ENCODE data around the gene SERINC2. TPM values are rescaled to one million over a fixed set of nuclear protein-coding genes. Genes with fewer than 3 reads are reported as not detected.

Gene SERINC2
- total and polyA plus RNA-seq, 7 donors: 0.33 to 254 (median 0.81) TPM

DNA sequence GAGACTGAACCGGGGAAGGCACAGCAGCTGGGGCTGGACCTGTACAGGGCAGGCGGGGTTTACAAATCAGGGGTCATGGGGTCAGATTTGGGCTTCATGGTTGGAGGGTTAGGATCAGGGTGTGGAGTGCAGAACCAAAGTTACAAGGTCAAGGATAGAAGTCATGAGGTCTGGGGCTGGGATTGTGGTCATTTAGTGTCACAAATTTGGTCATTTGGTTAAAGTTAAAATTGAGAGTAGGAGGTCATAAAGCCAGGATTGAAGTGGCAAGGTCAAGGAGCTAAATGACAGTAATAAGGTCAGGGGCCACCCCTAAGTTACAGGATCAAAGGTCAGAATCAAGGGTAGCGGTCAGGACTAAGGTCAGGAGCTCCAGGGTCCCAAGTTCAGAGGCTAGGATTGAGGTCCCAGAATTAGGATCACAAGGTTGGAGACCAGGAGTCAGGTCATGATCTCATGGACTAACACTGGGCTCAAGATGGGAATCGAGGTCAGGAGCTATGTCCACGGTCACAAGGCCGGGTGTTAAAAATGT, 20.4 kb downstream of the SERINC2 start:
- H3K4me3 ChIP-seq: no peak overlapping the region
- TF ChIP-seq, protein P1, sequence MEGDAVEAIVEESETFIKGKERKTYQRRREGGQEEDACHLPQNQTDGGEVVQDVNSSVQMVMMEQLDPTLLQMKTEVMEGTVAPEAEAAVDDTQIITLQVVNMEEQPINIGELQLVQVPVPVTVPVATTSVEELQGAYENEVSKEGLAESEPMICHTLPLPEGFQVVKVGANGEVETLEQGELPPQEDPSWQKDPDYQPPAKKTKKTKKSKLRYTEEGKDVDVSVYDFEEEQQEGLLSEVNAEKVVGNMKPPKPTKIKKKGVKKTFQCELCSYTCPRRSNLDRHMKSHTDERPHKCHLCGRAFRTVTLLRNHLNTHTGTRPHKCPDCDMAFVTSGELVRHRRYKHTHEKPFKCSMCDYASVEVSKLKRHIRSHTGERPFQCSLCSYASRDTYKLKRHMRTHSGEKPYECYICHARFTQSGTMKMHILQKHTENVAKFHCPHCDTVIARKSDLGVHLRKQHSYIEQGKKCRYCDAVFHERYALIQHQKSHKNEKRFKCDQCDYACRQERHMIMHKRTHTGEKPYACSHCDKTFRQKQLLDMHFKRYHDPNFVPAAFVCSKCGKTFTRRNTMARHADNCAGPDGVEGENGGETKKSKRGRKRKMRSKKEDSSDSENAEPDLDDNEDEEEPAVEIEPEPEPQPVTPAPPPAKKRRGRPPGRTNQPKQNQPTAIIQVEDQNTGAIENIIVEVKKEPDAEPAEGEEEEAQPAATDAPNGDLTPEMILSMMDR (IDR thresholded peaks at IDR 0.05): no peak
- TF ChIP-seq POLR2A (IDR thresholded peaks at IDR 0.05): no peak
- intact Hi-C loops (cut with DNase I): no loop called here
- H3K4me1 ChIP-seq: no peaks in the 10 kb centered on the region
- H3K27ac ChIP-seq: no peak overlapping the region
- H3K9me3 ChIP-seq: no peaks in the 10 kb centered on the region
- DNase-seq: no peak
- H3K27me3 ChIP-seq: no peaks in the 10 kb centered on the region
- H3K36me3 ChIP-seq: no peaks in the 10 kb centered on the region
- WGBS, 2 donors: 90 to 91% methylated on average over 6 of the region's 6 CpGs

DNA sequence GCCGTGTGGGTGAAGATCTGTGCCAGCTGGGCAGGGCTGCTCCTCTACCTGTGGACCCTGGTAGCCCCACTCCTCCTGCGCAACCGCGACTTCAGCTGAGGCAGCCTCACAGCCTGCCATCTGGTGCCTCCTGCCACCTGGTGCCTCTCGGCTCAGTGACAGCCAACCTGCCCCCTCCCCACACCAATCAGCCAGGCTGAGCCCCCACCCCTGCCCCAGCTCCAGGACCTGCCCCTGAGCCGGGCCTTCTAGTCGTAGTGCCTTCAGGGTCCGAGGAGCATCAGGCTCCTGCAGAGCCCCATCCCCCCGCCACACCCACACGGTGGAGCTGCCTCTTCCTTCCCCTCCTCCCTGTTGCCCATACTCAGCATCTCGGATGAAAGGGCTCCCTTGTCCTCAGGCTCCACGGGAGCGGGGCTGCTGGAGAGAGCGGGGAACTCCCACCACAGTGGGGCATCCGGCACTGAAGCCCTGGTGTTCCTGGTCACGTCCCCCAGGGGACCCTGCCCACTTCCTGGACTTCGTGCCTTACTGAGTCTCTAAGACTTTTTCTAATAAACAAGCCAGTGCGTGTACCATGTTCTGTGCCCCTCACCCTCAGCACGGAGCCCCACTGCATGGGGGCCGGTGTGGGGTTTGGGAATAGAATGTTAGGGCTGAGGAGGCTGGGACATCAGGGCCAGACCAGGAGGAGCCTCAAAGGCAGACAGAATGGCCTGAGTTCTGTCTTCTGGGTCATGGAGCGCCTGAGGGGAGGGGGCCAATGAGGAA, 21.3 kb downstream of the SERINC2 start:
- H3K9me3 ChIP-seq: no peaks in the 10 kb centered on the region
- H3K27ac ChIP-seq: no peak overlapping the region
- 73 to 78% methylated on average over 21 of the region's 21 CpGs for WGBS, 2 donors
- TF ChIP-seq POLR2A (IDR thresholded peaks at IDR 0.05): no peak
- no peak for TF ChIP-seq EP300 (IDR thresholded peaks at IDR 0.05)
- TF ChIP-seq, protein P1 (IDR thresholded peaks at IDR 0.05): no peak
- peak; percentile 39 for DNase-seq
- H3K4me3 ChIP-seq: no peak overlapping the region
- H3K4me1 ChIP-seq: no peaks in the 10 kb centered on the region
- intact Hi-C loops (cut with DNase I): no loop called here
- H3K27me3 ChIP-seq: no peaks in the 10 kb centered on the region
- H3K36me3 ChIP-seq: no peaks in the 10 kb centered on the region

DNA sequence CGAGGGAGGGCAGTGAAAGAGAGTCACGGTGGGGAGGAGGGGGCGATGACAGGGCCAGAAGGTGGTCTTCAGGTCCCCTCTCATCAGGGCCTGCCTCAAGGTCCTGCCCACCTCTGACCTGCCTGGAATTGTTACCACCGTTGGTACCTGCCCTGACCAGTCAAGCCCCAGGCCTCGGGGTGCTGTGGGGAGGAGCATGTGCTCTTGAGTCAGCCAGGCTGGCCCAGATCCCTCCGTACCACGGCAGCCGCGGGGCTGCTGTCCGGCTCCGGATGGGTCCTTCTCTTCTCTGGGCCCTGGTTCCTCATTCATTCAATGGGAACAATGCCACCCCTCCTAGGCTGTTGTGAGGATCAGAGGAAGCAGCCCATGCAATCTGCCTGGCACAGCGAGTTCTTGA, 22.0 kb downstream of the SERINC2 start:
- intact Hi-C loops (cut with DNase I): no loop called here
- peak; percentile 54 for DNase-seq
- 75 to 83% methylated on average over 12 of the region's 12 CpGs for WGBS, 2 donors

DNA sequence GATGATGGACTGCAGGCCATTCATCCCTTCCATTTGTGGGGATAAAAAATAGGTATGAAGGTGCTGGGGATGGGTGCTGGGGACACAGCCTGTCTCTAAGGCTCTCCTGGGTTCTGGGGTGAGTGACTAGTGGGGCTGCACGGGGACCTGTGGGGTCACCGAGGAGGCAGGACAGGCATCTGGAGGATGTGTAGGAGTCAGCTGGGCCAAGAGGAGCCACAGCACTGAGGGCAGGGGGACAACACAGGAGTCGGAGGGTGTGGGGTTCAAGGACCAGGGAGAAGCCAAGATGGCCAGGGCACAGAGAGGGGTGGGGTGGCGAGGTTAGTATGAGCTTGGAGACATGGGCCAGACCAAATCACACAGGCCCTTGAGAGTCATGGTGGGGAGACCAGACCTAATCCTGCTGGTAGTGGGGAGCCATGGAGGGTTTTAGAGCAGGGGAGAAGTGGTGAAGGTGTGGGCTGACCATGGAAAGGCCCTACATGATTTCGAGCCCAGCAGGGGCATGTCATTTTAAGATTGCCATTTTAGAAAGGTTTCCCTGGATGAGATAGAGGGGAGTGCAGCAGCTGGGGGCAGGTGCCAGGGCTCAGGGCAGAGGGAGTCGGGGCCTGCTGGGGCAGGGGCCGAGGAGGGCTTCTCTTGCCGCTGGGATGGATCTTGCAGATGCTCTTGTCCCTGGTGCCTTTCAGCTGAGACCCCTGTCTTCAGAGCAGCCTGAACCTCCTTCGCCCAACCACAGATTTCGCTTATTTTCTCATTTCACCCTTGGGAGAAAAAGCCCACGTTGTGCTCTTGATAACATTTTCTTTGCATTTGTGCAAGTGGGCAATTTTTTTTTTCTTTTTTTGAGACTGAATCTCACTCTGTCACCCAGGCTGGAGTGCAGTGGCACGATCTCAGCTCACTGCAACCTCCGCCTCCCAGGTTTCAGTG, 22.7 kb downstream of the SERINC2 start:
- no peaks in the 10 kb centered on the region for H3K4me1 ChIP-seq
- H3K36me3 ChIP-seq: no peaks in the 10 kb centered on the region
- H3K27me3 ChIP-seq: no peaks in the 10 kb centered on the region
- intact Hi-C loops (cut with DNase I): no loop called here
- no peak overlapping the region for H3K4me3 ChIP-seq
- H3K9me3 ChIP-seq: no peaks in the 10 kb centered on the region
- TF ChIP-seq EP300 (IDR thresholded peaks at IDR 0.05) (no peak), POLR2AphosphoS5 (IDR thresholded peaks at IDR 0.05) (no peak), POLR2A (IDR thresholded peaks at IDR 0.05) (no peak)
- TF ChIP-seq, protein P1 (IDR thresholded peaks at IDR 0.05): no peak
- 87 to 88% methylated on average over 13 of the region's 13 CpGs for WGBS, 2 donors
- peak; percentile 36 for DNase-seq
- H3K27ac ChIP-seq: no peak overlapping the region

More for the DNA sequence above, 22.0 kb downstream of the SERINC2 start:
- Histone ChIP-seq H3K9me3 (no peaks in the 10 kb centered on the region), H3K4me1 (no peaks in the 10 kb centered on the region), H3K27ac (no peak overlapping the region), H3K27me3 (no peaks in the 10 kb centered on the region), H3K36me3 (no peaks in the 10 kb centered on the region), H3K4me3 (no peak overlapping the region)
- no peak for TF ChIP-seq POLR2A (IDR thresholded peaks at IDR 0.05)
- no peak for TF ChIP-seq EP300 (IDR thresholded peaks at IDR 0.05)
- TF ChIP-seq, protein P1 (IDR thresholded peaks at IDR 0.05): no peak
- no peak for TF ChIP-seq POLR2AphosphoS5 (IDR thresholded peaks at IDR 0.05)

Measured in sigmoid colon (tissue), 7 donors.